Neural cell (in vitro differentiated cells): Measurements from ENCODE around the gene AKR7A3. TPM values are rescaled to one million over a fixed set of nuclear protein-coding genes. Genes with fewer than 3 reads are reported as not detected.
"Not testable (repeated sequence)": the region's sequence is repeated elsewhere in the genome, so short reads cannot be mapped to it uniquely, and the experiment has no call there.

Experiments
- H2AFZ ChIP-seq: fragments of 200-600, 300-800 bp; sonication (generic), shearing (Covaris generic); 2 replicates; pipeline ENCODE4 v1.6.0; 2014; ENCODE audit warnings: low read depth, mild to moderate bottlenecking, antibody characterized with exemption, low read length, moderate library complexity
- H3F3A ChIP-seq: fragments of 200-600 bp; shearing (Covaris generic); 2 replicates; pipeline ENCODE4 v1.6.1; 2016; ENCODE audit warnings: mild to moderate bottlenecking, moderate library complexity, mixed read lengths, antibody characterized with exemption, low read length; ENCODE audit not compliant: insufficient read depth, poor library complexity, severe bottlenecking
- H3K27ac ChIP-seq: fragments of 200-600, 300-800 bp; sonication (generic), shearing (Covaris generic); 2 replicates; pipeline ENCODE4 v1.5.1; 2014; ENCODE audit warnings: mild to moderate bottlenecking, low read length, moderate library complexity
- H3K27me3 ChIP-seq: fragments of 300-800, 200-600 bp; sonication (generic), shearing (Covaris generic); 2 replicates; pipeline ENCODE4 v1.6.0; 2014; ENCODE audit warnings: mild to moderate bottlenecking, low read depth, low read length, moderate library complexity; ENCODE audit not compliant: insufficient read depth
- H3K36me3 ChIP-seq: fragments of 300-800, 200-600 bp; sonication (generic), shearing (Covaris generic); 2 replicates; pipeline ENCODE4 v1.5.1; 2014; ENCODE audit warnings: mild to moderate bottlenecking, antibody characterized with exemption, low read length, moderate library complexity; ENCODE audit not compliant: insufficient read depth
- H3K4me2 ChIP-seq: fragments of 300-800, 200-600 bp; sonication (generic), shearing (Covaris generic); 2 replicates; pipeline ENCODE4 v1.6.0; 2014; ENCODE audit warnings: mild to moderate bottlenecking, low read length
- H3K4me3 ChIP-seq: fragments of 300-800, 200-600 bp; sonication (generic), shearing (Covaris generic); 2 replicates; pipeline ENCODE4 v1.5.1; 2014; ENCODE audit warnings: mild to moderate bottlenecking, low read length, moderate library complexity
- H3K79me2 ChIP-seq: fragments of 200-600 bp; shearing (Covaris generic); replicated peaks from 2 replicates; pipeline ENCODE4 v1.6.0; 2014; ENCODE audit warnings: mild to moderate bottlenecking, low read length, moderate library complexity; ENCODE audit not compliant: insufficient read depth
- H3K9ac ChIP-seq: fragments of 300-800, 200-600 bp; sonication (generic), shearing (Covaris generic); 2 replicates; pipeline ENCODE4 v1.6.1; 2016; ENCODE audit warnings: mild to moderate bottlenecking, low read length, mixed read lengths
- H3K9me2 ChIP-seq: fragments of 200-600 bp; shearing (Covaris generic); 2 replicates; pipeline ENCODE4 v1.6.1; 2016; ENCODE audit warnings: mild to moderate bottlenecking, low read length, mixed read lengths; ENCODE audit not compliant: insufficient read depth
- H3K9me3 ChIP-seq: fragments of 200-600, 300-800 bp; sonication (generic), shearing (Covaris generic); 2 replicates; pipeline ENCODE4 v1.6.1; 2016; ENCODE audit warnings: mild to moderate bottlenecking, mixed run types, low read length, moderate library complexity, mixed read lengths
- H4K20me1 ChIP-seq: fragments of 200-600 bp; shearing (Covaris generic); 2 replicates; pipeline ENCODE4 v1.6.1; 2016; ENCODE audit warnings: mild to moderate bottlenecking, mixed run types; ENCODE audit not compliant: insufficient read depth
- CTCF ChIP-seq: fragments of 450-650 bp; IDR thresholded peaks from 2 replicates; pipeline ENCODE4 v1.5.1; 2014; ENCODE audit warnings: antibody characterized with exemption, mild to moderate bottlenecking, moderate library complexity; ENCODE audit not compliant: poor library complexity, severe bottlenecking
- EP300 ChIP-seq: fragments of 450-650 bp; conservative IDR thresholded peaks from 2 replicates; pipeline ENCODE4 v1.6.1; 2014; ENCODE audit warnings: antibody characterized with exemption, mild to moderate bottlenecking, moderate library complexity; ENCODE audit not compliant: poor library complexity, severe bottlenecking
- EZH2 ChIP-seq: fragments of 200-600, 300-800 bp; shearing (Covaris generic), sonication (generic); IDR thresholded peaks from 2 replicates; pipeline ENCODE4 v1.6.1; 2014; ENCODE audit warnings: antibody characterized with exemption, low read length, borderline replicate concordance, mild to moderate bottlenecking; ENCODE audit not compliant: insufficient read depth, poor library complexity, severe bottlenecking
- MXI1 ChIP-seq: fragments of 450-650 bp; conservative IDR thresholded peaks from 2 replicates; pipeline ENCODE4 v1.6.1; 2014; ENCODE audit warnings: antibody characterized with exemption, mild to moderate bottlenecking; ENCODE audit not compliant: poor library complexity, severe bottlenecking
- POLR2AphosphoS5 ChIP-seq: IDR thresholded peaks from 2 replicates; pipeline ENCODE4 v1.6.1; 2012
- RAD21 ChIP-seq: fragments of 450-650 bp; conservative IDR thresholded peaks from 2 replicates; pipeline ENCODE4 v1.6.1; 2014; ENCODE audit warnings: antibody characterized with exemption, mild to moderate bottlenecking, moderate library complexity
- REST ChIP-seq: IDR thresholded peaks from 2 replicates; pipeline ENCODE4 v1.6.1; 2012; ENCODE audit warnings: borderline replicate concordance
- SMC3 ChIP-seq: fragments of 450-650 bp; conservative IDR thresholded peaks from 2 replicates; pipeline ENCODE4 v1.6.1; 2014; ENCODE audit warnings: antibody characterized with exemption, mild to moderate bottlenecking, moderate library complexity; ENCODE audit not compliant: poor library complexity
- TAF1 ChIP-seq: IDR thresholded peaks from 2 replicates; pipeline ENCODE4 v1.6.1; 2012; ENCODE audit warnings: low read depth
- polyA plus RNA-seq: library from polyadenylated mRNA; depleted of rRNA; stranded (reverse); fragments of >200 nt; gene quantifications from 2 replicates; pipeline ENCODE4 v1.2.3, GENCODE V29; 2014

AKR7A3 gene
- polyA plus RNA-seq, 1 donor from 2014 or later: 2.9 TPM

- Histone ChIP-seq H2AFZ (no peak overlapping the region), H3K9ac (no peak overlapping the region), H3K9me3 (no peaks in the 10 kb centered on the region), H3K27ac (no peak overlapping the region), H3K9me2 (no peaks in the 10 kb centered on the region), H3K4me2 (no peak overlapping the region), H3K36me3 (no peaks in the 10 kb centered on the region), H3K27me3 (no peaks in the 10 kb centered on the region), H3F3A (no peaks in the 10 kb centered on the region), H4K20me1 (no peaks in the 10 kb centered on the region), H3K79me2 (no peaks in the 10 kb centered on the region), H3K4me3 (no peak overlapping the region)
- no peak for TF ChIP-seq POLR2AphosphoS5
- TF ChIP-seq EP300: no peak
- TF ChIP-seq EZH2: no peak
- no peak for TF ChIP-seq SMC3
- no peak for TF ChIP-seq MXI1
- no peak for TF ChIP-seq TAF1
- TF ChIP-seq RAD21: no peak
- TF ChIP-seq CTCF: no peak
- no peak for TF ChIP-seq REST
Measured at GRCh38 chr1:19289244-19289643, 674 bp upstream of the AKR7A3 start.

- no peaks in the 10 kb centered on the region for H3K27me3 ChIP-seq
- no peaks in the 10 kb centered on the region for H3K9me2 ChIP-seq
- no peaks in the 10 kb centered on the region for H4K20me1 ChIP-seq
- H3K9me3 ChIP-seq: no peaks in the 10 kb centered on the region
- H3K79me2 ChIP-seq: no peaks in the 10 kb centered on the region
- H3K4me2 ChIP-seq: no peak overlapping the region
- H3F3A ChIP-seq: no peaks in the 10 kb centered on the region
- no peak overlapping the region for H3K9ac ChIP-seq
- no peak overlapping the region for H2AFZ ChIP-seq
- H3K4me3 ChIP-seq: no peak overlapping the region
- no peaks in the 10 kb centered on the region for H3K36me3 ChIP-seq
- no peak for TF ChIP-seq CTCF
- no peak for TF ChIP-seq SMC3
- TF ChIP-seq EZH2: no peak
- H3K27ac ChIP-seq: no peak overlapping the region
Measured at GRCh38 chr1:19287436-19288185, 959 bp downstream of the AKR7A3 start.

- H3K36me3 ChIP-seq, H3K9ac ChIP-seq, H3F3A ChIP-seq, H3K27me3 ChIP-seq, H3K27ac ChIP-seq, H4K20me1 ChIP-seq, H3K9me3 ChIP-seq, H3K9me2 ChIP-seq, H2AFZ ChIP-seq, H3K4me3 ChIP-seq, H3K79me2 ChIP-seq, H3K4me2 ChIP-seq: not testable (repeated sequence)
Measured at GRCh38 chr1:19285807-19286206, 2.8 kb downstream of the AKR7A3 start.

GRCh38 chr1:19285366-19285765 is 3.2 kb downstream of the AKR7A3 start:
- H3F3A ChIP-seq, H4K20me1 ChIP-seq, H3K4me3 ChIP-seq: not testable (repeated sequence)

More at GRCh38 chr1:19285366-19285765, 3.2 kb downstream of the AKR7A3 start:
- not testable (repeated sequence) for H3K9me3 ChIP-seq, H2AFZ ChIP-seq, H3K9ac ChIP-seq, H3K79me2 ChIP-seq, H3K27ac ChIP-seq, H3K36me3 ChIP-seq, H3K4me2 ChIP-seq, H3K27me3 ChIP-seq, H3K9me2 ChIP-seq
